Neuron (in vitro differentiated cells): ENCODE data around the gene SSU72.
A peak's percentile ranks its signal among the peaks of the same experiment; 100 is the strongest.

Experiments used
- H2AFZ ChIP-seq: one replicate; pipeline ENCODE4 v1.6.1; 2013; ENCODE audit warnings: low read depth, mild to moderate bottlenecking, inconsistent platforms, low read length, moderate library complexity
- H3K27me3 ChIP-seq: one replicate; pipeline ENCODE4 v1.6.1; 2013; ENCODE audit warnings: low read length; ENCODE audit not compliant: insufficient read depth
- H3K36me3 ChIP-seq: one replicate; pipeline ENCODE4 v1.6.1; 2013; ENCODE audit warnings: low read length; ENCODE audit not compliant: insufficient read depth
- H3K4me1 ChIP-seq: one replicate; pipeline ENCODE4 v1.6.1; 2013; ENCODE audit warnings: low read length; ENCODE audit not compliant: insufficient read depth
- H3K4me3 ChIP-seq: 2 replicates; pipeline ENCODE4 v1.5.1; 2013; ENCODE audit warnings: mild to moderate bottlenecking, low read length, moderate library complexity
- H3K9me3 ChIP-seq: one replicate; pipeline ENCODE4 v1.6.1; 2013; ENCODE audit warnings: low read length

SSU72 gene

GRCh38 chr1:1604374-1605033 lies 29.8 kb upstream of the SSU72 start:
- no peak overlapping the region for H3K4me3 ChIP-seq
- no peak overlapping the region for H2AFZ ChIP-seq
- H3K27me3 ChIP-seq: no peaks in the 10 kb centered on the region
- peaks cover 5% of the 10 kb centered on the region for H3K4me1 ChIP-seq
- H3K36me3 ChIP-seq: no peaks in the 10 kb centered on the region
- no peaks in the 10 kb centered on the region for H3K9me3 ChIP-seq

GRCh38 chr1:1603671-1604373 lies 29.2 kb upstream of the SSU72 start:
- H3K4me3 ChIP-seq: no peak overlapping the region
- H3K27me3 ChIP-seq: no peaks in the 10 kb centered on the region
- peaks cover 5% of the 10 kb centered on the region for H3K4me1 ChIP-seq
- H3K9me3 ChIP-seq: no peaks in the 10 kb centered on the region
- no peaks in the 10 kb centered on the region for H3K36me3 ChIP-seq
- no peak overlapping the region for H2AFZ ChIP-seq

- H3K4me1 ChIP-seq: peaks cover 5% of the 10 kb centered on the region
- no peak overlapping the region for H2AFZ ChIP-seq
- no peak overlapping the region for H3K4me3 ChIP-seq
- no peaks in the 10 kb centered on the region for H3K36me3 ChIP-seq
- H3K27me3 ChIP-seq: no peaks in the 10 kb centered on the region
- no peaks in the 10 kb centered on the region for H3K9me3 ChIP-seq
Observed at GRCh38 chr1:1602968-1603506, 28.4 kb upstream of the SSU72 start.

GRCh38 chr1:1602304-1602967 lies 27.8 kb upstream of the SSU72 start:
- no peak overlapping the region for H2AFZ ChIP-seq
- no peaks in the 10 kb centered on the region for H3K36me3 ChIP-seq
- H3K27me3 ChIP-seq: no peaks in the 10 kb centered on the region
- H3K4me3 ChIP-seq: no peak overlapping the region
- H3K9me3 ChIP-seq: no peaks in the 10 kb centered on the region
- peaks cover 10% of the 10 kb centered on the region for H3K4me1 ChIP-seq

- H3K36me3 ChIP-seq: no peaks in the 10 kb centered on the region
- no peaks in the 10 kb centered on the region for H3K9me3 ChIP-seq
- H2AFZ ChIP-seq: no peak overlapping the region
- no peaks in the 10 kb centered on the region for H3K27me3 ChIP-seq
- peaks cover 14% of the 10 kb centered on the region for H3K4me1 ChIP-seq
- H3K4me3 ChIP-seq: no peak overlapping the region
Observed at GRCh38 chr1:1601564-1602303, 27.1 kb upstream of the SSU72 start.

GRCh38 chr1:1600861-1601563 lies 26.3 kb upstream of the SSU72 start:
- H3K4me3 ChIP-seq: peak overlapping the region; percentile 49
- H3K9me3 ChIP-seq: no peaks in the 10 kb centered on the region
- no peaks in the 10 kb centered on the region for H3K27me3 ChIP-seq
- peaks cover 14% of the 10 kb centered on the region for H3K4me1 ChIP-seq
- H3K36me3 ChIP-seq: no peaks in the 10 kb centered on the region
- no peak overlapping the region for H2AFZ ChIP-seq

- Histone ChIP-seq H3K9me3 (no peaks in the 10 kb centered on the region), H3K27me3 (no peaks in the 10 kb centered on the region), H3K36me3 (no peaks in the 10 kb centered on the region), H2AFZ (peak within 1 kb of the TSS; percentile 69), H3K4me1 (peaks cover 14% of the 10 kb centered on the region), H3K4me3 (peak within 1 kb of the TSS; percentile 49)
Observed at GRCh38 chr1:1599935-1600860, 25.5 kb upstream of the SSU72 start, which contains the start of gene FNDC10. FNDC10 (minus strand) TSS chr1:1600135; CDS start chr1:1600015, 120 bp downstream.

- Histone ChIP-seq H3K27me3 (no peaks in the 10 kb centered on the region), H3K9me3 (no peaks in the 10 kb centered on the region), H3K36me3 (no peaks in the 10 kb centered on the region), H3K4me3 (peak overlapping the region; percentile 40), H3K4me1 (peaks cover 15% of the 10 kb centered on the region), H2AFZ (no peak overlapping the region)
Observed at GRCh38 chr1:1599030-1599934, 24.6 kb upstream of the SSU72 start.

- Histone ChIP-seq H3K4me1 (peaks cover 15% of the 10 kb centered on the region), H3K27me3 (no peaks in the 10 kb centered on the region), H2AFZ (no peak overlapping the region), H3K4me3 (no peak overlapping the region), H3K9me3 (no peaks in the 10 kb centered on the region), H3K36me3 (no peaks in the 10 kb centered on the region)
Observed at GRCh38 chr1:1598720-1599029, 24.0 kb upstream of the SSU72 start.

GRCh38 chr1:1598051-1598719 lies 23.5 kb upstream of the SSU72 start:
- no peaks in the 10 kb centered on the region for H3K27me3 ChIP-seq
- peaks cover 15% of the 10 kb centered on the region for H3K4me1 ChIP-seq
- no peaks in the 10 kb centered on the region for H3K9me3 ChIP-seq
- H3K36me3 ChIP-seq: no peaks in the 10 kb centered on the region
- H3K4me3 ChIP-seq: no peak overlapping the region
- no peak overlapping the region for H2AFZ ChIP-seq
